GM15510 (cell line): ENCODE measurements around the gene TRAPPC8.

ENCODE experiments used
- POLR2A ChIP-seq: IDR thresholded peaks from 3 replicates; pipeline ENCODE4 v1.6.1; 2011; ENCODE audit warnings: borderline replicate concordance; ENCODE audit not compliant: insufficient read length; ENCODE audit errors: extremely low read depth

Gene TRAPPC8

DNA sequence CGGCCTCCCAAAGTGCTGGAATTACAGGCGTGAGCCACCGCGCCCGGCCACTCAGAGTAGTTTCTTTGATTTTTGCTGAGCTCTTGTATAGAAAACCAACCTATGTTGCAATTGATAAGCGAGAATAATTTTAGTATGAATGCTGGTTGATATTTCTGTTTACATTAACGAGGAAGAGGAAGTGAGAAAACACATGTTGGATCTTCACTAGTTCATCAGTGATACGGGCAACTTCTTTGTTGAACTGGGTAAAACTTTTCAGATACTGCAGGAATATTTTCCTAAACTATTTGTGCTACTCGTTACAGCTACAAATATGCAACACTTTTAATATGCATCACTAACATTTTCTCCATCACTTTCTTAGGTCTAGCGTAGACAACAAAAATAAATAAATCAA, 114.3 kb downstream of the TRAPPC8 start:
- TF ChIP-seq POLR2A, result no peak

DNA sequence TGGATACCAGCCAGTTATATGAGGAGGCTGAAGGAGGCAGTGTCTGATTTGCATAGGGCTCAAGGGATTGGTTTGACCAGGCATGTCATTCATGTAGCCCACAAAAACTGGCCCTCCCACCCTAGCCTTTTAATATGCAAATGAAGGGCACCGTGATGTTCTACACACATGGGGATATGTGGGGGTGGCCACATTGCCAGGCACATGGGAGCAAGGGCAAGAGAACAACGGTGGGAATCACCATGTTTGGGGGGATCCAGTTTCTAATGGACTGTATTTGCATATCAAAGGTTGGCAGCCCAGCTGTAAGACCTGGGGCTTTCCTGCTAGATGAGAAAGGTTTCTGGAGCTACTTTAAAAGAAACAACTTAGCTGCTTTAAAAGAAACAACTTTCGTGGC, 117.2 kb downstream of the TRAPPC8 start:
- no peak for TF ChIP-seq POLR2A

DNA sequence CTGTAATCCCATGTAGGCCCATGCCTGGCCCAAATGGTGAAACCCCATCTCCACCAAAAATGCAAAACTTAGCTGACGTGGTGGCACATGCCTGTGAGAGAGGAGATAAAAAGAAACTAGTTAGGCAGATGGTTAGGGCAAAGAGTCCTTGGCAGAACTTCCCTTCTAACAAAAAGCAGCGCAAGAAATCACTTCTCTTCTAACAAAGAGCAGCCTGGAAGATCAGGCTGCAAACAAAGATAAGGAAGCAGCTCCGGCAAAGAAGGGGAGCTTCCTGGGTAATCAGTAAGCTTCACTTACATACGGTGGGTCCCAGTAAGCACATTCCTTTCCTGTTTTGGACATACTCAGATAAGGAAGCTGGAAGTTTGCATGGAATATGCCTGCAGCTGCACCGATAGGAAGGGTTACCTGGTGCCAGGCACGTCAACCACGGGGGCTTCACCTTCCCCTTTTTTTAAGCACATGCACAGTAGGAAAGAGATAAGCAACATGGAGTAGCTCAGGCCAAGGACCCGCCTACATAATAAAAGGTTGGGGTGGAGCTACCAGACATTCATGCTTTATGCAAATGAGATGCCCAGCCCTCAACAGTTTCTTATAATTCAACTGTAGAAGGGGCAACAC, 121.3 kb downstream of the TRAPPC8 start:
- TF ChIP-seq POLR2A, result no peak

DNA sequence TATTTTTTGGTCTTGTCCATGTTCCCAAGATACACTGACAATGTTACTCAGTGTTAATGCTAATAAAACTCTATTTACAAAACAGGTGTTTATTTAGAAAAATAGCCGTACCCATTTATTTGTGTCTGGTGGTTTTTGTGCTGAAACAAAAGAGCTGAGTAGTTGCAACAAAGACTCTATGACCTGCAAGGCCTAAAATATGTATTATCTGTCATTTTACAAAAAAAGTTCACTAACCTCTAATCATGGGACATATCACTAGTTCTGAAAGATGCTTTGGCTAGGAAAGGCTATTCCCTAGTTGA, 123.1 kb downstream of the TRAPPC8 start:
- no peak for TF ChIP-seq POLR2A

DNA sequence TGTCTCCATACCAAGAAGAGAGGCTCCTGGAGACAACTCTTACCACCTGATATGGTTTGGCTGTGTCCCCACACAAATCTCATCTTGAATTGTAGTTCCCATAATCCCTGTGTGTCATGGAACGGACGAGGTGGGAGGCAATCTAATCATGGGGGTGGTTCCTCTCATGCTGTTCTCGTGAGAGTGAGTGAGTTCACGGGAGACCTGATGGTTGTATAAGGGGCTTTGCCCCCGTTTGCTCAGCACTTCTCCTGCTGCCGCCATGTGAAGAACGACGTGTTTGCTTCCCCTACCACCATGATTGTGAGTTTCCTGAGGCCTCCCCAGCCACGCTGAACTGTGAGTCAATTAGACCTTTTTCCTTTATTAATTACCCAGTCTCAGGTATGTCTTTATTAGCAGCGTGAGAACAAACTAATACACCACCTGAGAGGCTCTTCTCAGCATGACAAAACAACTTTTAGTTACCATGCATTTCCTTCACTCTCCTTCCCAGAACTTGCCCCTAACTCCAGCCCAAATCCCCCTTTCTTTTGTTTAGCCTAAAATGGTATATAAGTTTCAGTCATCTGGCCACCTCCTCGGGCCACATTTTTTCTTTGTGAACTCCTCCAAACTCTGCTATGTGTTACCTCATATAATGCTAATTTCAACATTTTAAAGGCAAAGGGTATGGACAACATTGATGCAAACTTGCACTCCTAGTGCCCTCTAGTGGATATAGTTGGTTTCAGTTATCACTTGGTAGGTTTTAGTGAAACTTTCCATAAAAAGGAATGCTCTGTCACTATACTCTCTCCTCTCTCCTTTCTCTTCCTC, 123.6 kb downstream of the TRAPPC8 start:
- no peak for TF ChIP-seq POLR2A

DNA sequence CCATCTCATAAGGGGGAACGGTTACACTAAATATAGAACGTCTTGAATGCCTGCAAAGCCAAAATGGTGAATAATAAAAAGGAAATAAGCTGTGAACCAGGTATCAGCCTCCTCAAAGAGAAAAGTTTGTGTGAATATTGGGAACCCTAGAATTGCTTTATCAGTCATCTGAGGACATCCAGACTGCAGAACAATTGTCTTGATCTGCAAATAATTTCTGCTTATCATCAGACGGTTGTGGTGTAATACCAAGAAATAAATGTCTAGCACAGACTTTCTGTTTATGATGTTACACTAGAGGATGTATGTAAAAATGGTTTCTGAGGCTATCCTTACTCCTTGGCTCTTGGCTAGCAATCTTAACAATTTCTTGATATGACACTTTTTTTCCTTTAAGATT, 128.8 kb downstream of the TRAPPC8 start:
- TF ChIP-seq POLR2A, result no peak

DNA sequence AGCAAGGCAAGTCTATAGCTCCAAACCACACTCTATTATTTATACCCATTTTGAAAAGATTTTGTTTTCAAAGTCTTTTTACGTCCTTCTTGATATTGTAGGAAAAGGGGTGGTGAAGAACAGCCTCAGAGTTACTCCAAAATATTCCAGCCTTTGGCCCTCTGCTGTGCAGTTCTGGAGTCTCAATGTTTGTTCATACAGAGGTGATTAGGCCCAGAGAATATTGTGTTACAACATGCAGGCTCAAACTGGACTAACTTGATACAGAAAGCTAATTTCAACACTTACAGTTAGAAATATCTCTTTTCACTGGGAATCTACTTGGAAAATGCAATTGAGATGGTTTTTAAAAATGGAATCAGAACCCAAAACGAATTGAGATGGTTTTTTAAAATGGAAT, 141.8 kb downstream of the TRAPPC8 start:
- TF ChIP-seq POLR2A, result no peak

DNA sequence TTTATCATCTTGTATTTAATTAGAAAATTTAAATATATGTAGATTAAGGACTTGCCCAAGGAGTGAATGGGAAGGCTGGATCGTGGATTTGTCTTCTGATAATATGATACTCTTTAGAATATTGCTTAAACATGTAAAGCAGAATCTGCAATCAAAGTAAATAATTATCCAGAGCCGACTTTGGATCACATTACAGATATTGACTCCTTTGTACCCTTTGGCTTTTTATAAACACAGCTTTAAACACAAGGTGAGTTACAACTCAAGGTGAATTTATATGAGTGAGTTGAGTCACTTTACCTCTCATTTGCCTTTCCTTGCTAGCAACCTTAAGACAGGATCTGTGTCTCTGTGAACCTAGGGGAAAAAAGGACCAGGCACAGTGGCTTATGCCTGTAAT, 144.5 kb downstream of the TRAPPC8 start:
- TF ChIP-seq POLR2A, result no peak

DNA sequence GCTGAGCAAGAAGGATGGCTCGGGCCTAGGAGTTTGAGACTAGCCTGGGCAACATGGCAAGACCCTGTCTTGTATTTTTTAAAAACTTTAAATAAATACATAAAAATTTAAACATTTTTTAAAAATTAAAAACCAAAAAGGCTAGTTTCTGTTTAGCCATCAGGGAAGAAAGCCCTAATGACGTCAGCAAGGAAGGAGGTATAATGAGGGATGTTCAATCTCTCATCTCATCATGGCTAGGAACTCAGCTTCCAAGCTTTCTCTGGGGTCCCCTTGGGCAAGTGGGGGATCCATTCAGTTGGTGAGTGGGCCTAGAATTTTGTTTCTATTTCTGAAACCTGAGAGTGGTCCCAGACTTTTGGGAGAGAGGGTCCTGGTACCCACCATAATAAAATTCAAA, 147.2 kb downstream of the TRAPPC8 start:
- no peak for TF ChIP-seq POLR2A

DNA sequence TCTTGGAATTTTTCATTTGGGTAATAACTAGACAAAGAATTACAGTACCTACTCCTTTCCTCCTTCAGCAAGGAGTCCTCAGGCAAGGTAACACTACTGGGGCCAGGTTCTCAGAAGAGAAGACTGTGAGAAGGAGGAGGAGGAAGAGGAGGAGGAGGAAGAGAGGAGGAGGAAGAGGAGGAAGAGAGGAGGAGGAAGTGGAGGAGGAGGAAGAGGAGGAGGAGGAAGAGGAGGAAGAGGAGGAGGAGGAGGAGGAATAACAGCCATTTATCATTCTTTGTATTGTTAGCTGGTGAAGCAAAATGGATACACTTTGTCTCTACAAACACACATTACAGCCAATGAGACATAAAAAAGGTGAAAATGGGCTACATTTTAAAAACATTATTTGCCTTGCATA, 149.4 kb downstream of the TRAPPC8 start:
- TF ChIP-seq POLR2A, result no peak

DNA sequence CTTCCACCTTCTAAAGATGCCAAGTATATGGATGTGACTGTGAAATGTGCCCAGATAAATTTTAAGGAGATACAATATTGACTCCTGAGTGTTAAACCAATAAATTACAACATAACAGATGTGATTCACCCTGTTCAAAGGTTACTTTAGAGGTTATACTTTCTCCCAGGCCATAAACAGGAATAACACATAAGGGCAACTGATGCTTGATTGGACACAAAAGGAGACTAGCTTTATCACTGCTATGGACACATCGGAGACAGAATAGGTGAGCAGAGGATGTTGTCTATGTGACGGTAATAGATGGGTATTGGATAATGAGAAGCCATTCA, 150.4 kb downstream of the TRAPPC8 start:
- TF ChIP-seq POLR2A, result no peak

DNA sequence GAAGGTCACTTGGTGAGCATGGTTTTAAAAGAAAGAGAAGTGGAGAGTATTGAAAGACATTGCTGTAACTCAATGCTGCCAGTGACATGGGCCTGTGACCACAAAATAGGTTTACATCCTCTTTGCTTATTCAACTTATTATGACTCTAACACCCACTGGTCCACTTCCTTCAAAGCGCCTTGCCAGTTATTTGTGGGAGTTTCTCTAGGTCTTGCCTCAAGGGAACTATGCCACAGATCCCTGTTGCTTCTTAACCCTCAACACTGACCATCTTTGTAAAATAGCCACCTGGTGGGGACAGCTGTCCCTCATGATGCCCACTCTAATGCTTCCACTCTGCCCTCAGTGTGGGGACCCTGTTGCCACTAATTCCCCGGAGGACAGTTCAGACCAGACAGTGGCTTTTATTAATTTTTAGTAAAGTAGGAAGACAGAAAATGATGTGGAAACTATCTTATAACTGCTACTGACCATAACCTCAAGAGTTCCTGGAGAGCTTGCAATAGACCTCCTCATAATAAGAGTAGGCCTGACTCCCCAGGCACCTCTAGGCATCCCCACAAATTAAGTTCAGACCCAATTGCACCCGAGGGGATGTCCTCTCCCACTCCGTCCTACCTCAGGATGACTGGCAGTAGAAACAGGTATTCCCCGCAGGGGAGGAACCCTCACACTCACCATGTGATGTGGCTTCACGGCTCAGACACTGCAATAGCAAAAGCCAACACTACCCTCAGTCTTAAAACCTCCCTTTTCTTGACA, 150.9 kb downstream of the TRAPPC8 start:
- TF ChIP-seq POLR2A, result no peak

DNA sequence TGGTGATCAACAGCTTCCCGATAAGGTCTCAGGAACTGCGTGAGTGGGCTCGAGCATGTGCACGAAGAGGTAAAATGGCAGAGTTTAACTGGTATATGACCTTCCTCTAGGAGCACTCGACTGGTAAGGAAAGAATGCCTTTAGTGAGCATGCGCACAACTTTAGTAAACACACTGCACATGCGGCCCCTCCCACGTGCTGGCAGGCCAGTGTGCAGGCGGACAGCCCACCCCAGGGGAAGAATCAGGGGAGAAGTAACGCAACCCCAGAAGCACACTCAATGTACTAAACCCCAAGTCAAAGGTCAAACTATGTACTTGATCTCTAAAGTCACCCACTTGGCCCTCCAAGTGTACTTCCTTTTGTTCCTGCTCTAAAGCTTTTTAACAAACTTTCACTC, 153.5 kb downstream of the TRAPPC8 start:
- no peak for TF ChIP-seq POLR2A

DNA sequence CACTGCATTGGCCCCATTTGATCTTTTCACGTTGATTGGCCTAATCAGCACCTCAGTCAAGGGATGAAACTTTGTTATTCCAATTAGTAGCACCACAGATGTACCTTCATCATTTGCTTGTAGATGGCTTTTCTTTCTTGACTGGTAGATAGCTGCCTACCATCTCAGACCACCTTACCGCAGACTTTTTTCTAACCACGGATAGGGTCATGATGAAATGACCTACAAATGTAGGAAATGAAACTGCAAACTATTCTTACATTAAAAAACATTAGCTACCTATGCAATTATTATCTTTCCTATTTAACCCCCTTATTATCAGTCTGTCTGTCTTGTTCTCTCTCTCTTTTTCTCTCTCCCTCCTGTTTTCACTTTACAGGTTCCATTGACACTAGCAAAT, 159.9 kb downstream of the TRAPPC8 start:
- no peak for TF ChIP-seq POLR2A
